H9 (cell line): Measurements from ENCODE around the gene ELP6. TPM values are rescaled to one million over a fixed set of nuclear protein-coding genes. Genes with fewer than 3 reads are reported as not detected.
A peak's percentile ranks its signal among the peaks of the same experiment; 100 is the strongest.

Experiments
- DNase-seq: peaks from one replicate; pipeline ENCODE4 v3.0.0-alpha.2; 2017
- H2AFZ ChIP-seq: one replicate; pipeline ENCODE4 v1.6.1; 2013; ENCODE audit warnings: mild to moderate bottlenecking, low read length, control low read depth, moderate library complexity
- H2AK5ac ChIP-seq: 2 replicates; pipeline ENCODE4 v1.6.1; 2013; ENCODE audit warnings: low read length, control low read depth, mixed read lengths; ENCODE audit not compliant: insufficient read length
- H2BK120ac ChIP-seq: one replicate; pipeline ENCODE4 v1.6.1; 2013; ENCODE audit warnings: low read depth, mild to moderate bottlenecking, low read length, control low read depth, inconsistent platforms; ENCODE audit not compliant: poor library complexity, severe bottlenecking
- H2BK12ac ChIP-seq: 2 replicates; pipeline ENCODE4 v1.6.1; 2013; ENCODE audit warnings: low read length, control low read depth, mixed read lengths, low read depth; ENCODE audit not compliant: insufficient read length
- H2BK15ac ChIP-seq: 2 replicates; pipeline ENCODE4 v1.6.1; 2013; ENCODE audit warnings: low read depth, low read length, control low read depth
- H2BK20ac ChIP-seq: one replicate; pipeline ENCODE4 v1.6.1; 2013; ENCODE audit warnings: low read depth, mild to moderate bottlenecking, low read length, control low read depth, inconsistent platforms; ENCODE audit not compliant: poor library complexity, severe bottlenecking
- H2BK5ac ChIP-seq: 2 replicates; pipeline ENCODE4 v1.6.1; 2013; ENCODE audit warnings: low read length, control low read depth, mixed read lengths; ENCODE audit not compliant: insufficient read length
- H3K14ac ChIP-seq: 2 replicates; pipeline ENCODE4 v1.6.1; 2013; ENCODE audit warnings: low read length, control low read depth; ENCODE audit not compliant: insufficient read depth
- H3K18ac ChIP-seq: 2 replicates; pipeline ENCODE4 v1.6.1; 2013; ENCODE audit warnings: low read depth, mild to moderate bottlenecking, mixed read lengths, low read length, control low read depth; ENCODE audit not compliant: insufficient read length
- H3K23ac ChIP-seq: 2 replicates; pipeline ENCODE4 v1.6.1; 2013; ENCODE audit warnings: low read length, control low read depth, mixed read lengths, low read depth; ENCODE audit not compliant: insufficient read length
- H3K23me2 ChIP-seq: 2 replicates; pipeline ENCODE4 v1.6.1; 2013; ENCODE audit warnings: low read depth, mild to moderate bottlenecking, mixed read lengths, low read length, control low read depth; ENCODE audit not compliant: insufficient read length, poor library complexity, severe bottlenecking
- H3K27ac ChIP-seq: 2 replicates; pipeline ENCODE4 v1.5.1; 2013; ENCODE audit warnings: low read length, control low read depth, mixed read lengths, low read depth; ENCODE audit not compliant: insufficient read length
- H3K27me3 ChIP-seq: 2 replicates; pipeline ENCODE4 v1.6.1; 2013; ENCODE audit warnings: low read length, control low read depth, inconsistent platforms; ENCODE audit not compliant: insufficient read depth
- H3K4ac ChIP-seq: 2 replicates; pipeline ENCODE4 v1.6.1; 2013; ENCODE audit warnings: low read depth, mild to moderate bottlenecking, control low read depth, inconsistent platforms, low read length, moderate library complexity
- H3K4me1 ChIP-seq: 2 replicates; pipeline ENCODE4 v1.6.1; 2013; ENCODE audit warnings: low read length, control low read depth, inconsistent platforms; ENCODE audit not compliant: insufficient read depth
- H3K4me2 ChIP-seq: 2 replicates; pipeline ENCODE4 v1.6.1; 2013; ENCODE audit warnings: low read length, control low read depth, mixed read lengths; ENCODE audit not compliant: insufficient read length, insufficient read depth
- H3K56ac ChIP-seq: 2 replicates; pipeline ENCODE4 v1.6.1; 2013; ENCODE audit warnings: low read depth, mild to moderate bottlenecking, mixed read lengths, low read length, control low read depth; ENCODE audit not compliant: insufficient read length
- H3K79me1 ChIP-seq: 2 replicates; pipeline ENCODE4 v1.6.1; 2013; ENCODE audit warnings: low read depth, mild to moderate bottlenecking, moderate library complexity, low read length, control low read depth, inconsistent platforms; ENCODE audit not compliant: insufficient read depth, poor library complexity, severe bottlenecking
- H3K79me2 ChIP-seq: 2 replicates; pipeline ENCODE4 v1.6.1; 2013; ENCODE audit warnings: low read length, control low read depth, inconsistent platforms; ENCODE audit not compliant: insufficient read depth
- H3K9ac ChIP-seq: 2 replicates; pipeline ENCODE4 v1.6.1; 2013; ENCODE audit warnings: low read length, control low read depth, mixed read lengths; ENCODE audit not compliant: insufficient read length; ENCODE audit errors: extremely low read depth
- H3K9me3 ChIP-seq: one replicate; pipeline ENCODE4 v1.6.1; 2013; ENCODE audit warnings: low read depth, low read length, inconsistent platforms; ENCODE audit not compliant: control insufficient read depth
- H3T11ph ChIP-seq: one replicate; pipeline ENCODE4 v1.6.1; 2013; ENCODE audit warnings: mild to moderate bottlenecking, low read length, control low read depth, inconsistent platforms
- H4K20me1 ChIP-seq: one replicate; pipeline ENCODE4 v1.6.1; 2013; ENCODE audit not compliant: control insufficient read depth, insufficient read length, insufficient read depth
- H4K5ac ChIP-seq: 2 replicates; pipeline ENCODE4 v1.6.1; 2013; ENCODE audit warnings: low read depth, mild to moderate bottlenecking, mixed read lengths, low read length, control low read depth; ENCODE audit not compliant: insufficient read length
- H4K8ac ChIP-seq: replicated peaks from 2 replicates; pipeline ENCODE4 v1.6.1; 2013; ENCODE audit warnings: low read length, control low read depth, mixed read lengths, low read depth; ENCODE audit not compliant: insufficient read length
- H4K91ac ChIP-seq: 2 replicates; pipeline ENCODE4 v1.6.1; 2013; ENCODE audit warnings: low read depth, mild to moderate bottlenecking, moderate library complexity, mixed read lengths, low read length, control low read depth; ENCODE audit not compliant: insufficient read length
- H3K27ac Mint-ChIP-seq, 3 experiments: 2 replicates in 2 of 3; 3 replicates in 1 of 3; pipeline ENCODE4 v1.8.0; 2020 to 2021; ENCODE audit warnings: mixed read lengths in 3 of 3, mild to moderate bottlenecking in 1 of 3, moderate library complexity in 1 of 3
- H3K27me3 Mint-ChIP-seq: 2 replicates; pipeline ENCODE4 v1.8.0; 2021; ENCODE audit warnings: low read depth, mild to moderate bottlenecking, moderate library complexity, mixed read lengths
- H3K36me3 Mint-ChIP-seq, 3 experiments: 2 replicates in 2 of 3; 3 replicates in 1 of 3; pipeline ENCODE4 v1.8.0; 2020 to 2021; ENCODE audit warnings: low read depth in 3 of 3, mixed read lengths in 3 of 3; ENCODE audit not compliant: insufficient read depth in 1 of 3
- H3K4me1 Mint-ChIP-seq, 2 experiments: 2 replicates each; pipeline ENCODE4 v1.8.0; 2020; ENCODE audit warnings: mixed read lengths in 2 of 2
- H3K4me3 Mint-ChIP-seq, 2 experiments: 2 replicates in 1 of 2; 3 replicates in 1 of 2; pipeline ENCODE4 v1.8.0; 2020 to 2021; ENCODE audit warnings: mild to moderate bottlenecking in 2 of 2, mixed read lengths in 2 of 2, moderate library complexity in 1 of 2
- H3K9me3 Mint-ChIP-seq, 2 experiments: 2 replicates in 1 of 2; 3 replicates in 1 of 2; pipeline ENCODE4 v1.8.0; 2020; ENCODE audit warnings: mild to moderate bottlenecking in 2 of 2, mixed read lengths in 2 of 2, moderate library complexity in 1 of 2
- WGBS: extraction: QIAGEN DNeasy Blood & Tissue Kit; methylation state at CpG from one replicate; pipeline ENCODE4 v1.1.7; 2013; ENCODE audit warnings: missing lambda C conversion rate, low lambda C conversion rate, mixed read lengths; ENCODE audit not compliant: insufficient read length; ENCODE audit errors: extremely low coverage; 5-methylcytosine and 5-hydroxymethylcytosine counted together
- total RNA-seq: library from RNA; stranded (reverse); gene quantifications from 2 replicates; pipeline ENCODE4 v1.2.1, GENCODE V29; 2021
- TF ChIP-seq, protein P1 (sequence below): fragments of 200-600 bp; sonication (generic); conservative IDR thresholded peaks from 3 replicates; pipeline ENCODE4 v1.8.0; 2021; ENCODE audit warnings: antibody characterized with exemption, mild to moderate bottlenecking

Gene ELP6
- total RNA-seq, 1 experiment from 2014 or later: 53.9 TPM

DNA sequence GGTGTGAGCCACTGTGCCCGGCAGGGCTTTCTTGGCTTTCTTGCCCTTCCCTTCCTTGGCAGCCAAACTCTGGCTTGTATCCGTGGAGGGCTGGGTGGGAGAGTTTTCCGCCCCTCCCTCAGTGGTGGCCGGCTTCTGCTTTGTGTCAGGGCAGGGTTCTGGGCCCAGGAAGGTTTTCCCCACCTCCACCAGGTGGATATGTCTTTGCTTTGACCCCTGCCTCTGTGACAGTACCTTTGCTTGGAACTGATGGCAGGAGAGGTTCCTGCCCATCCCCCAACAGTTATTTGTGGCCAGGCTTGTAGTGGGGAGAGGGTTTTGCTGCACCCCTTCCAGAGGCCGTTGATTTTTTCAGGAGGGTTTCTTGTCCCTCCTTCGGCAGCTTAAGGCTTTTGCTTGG, 40.8 kb upstream of the ELP6 start:
- H3K9me3 Mint-ChIP-seq: no peaks in the 10 kb centered on the region
- peaks cover 13% of the 10 kb centered on the region for H3K27me3 Mint-ChIP-seq
- Histone ChIP-seq H3K27ac (no peak overlapping the region), H2BK12ac (no peak overlapping the region), H2AFZ (no peak overlapping the region), H4K5ac (no peak overlapping the region), H2AK5ac (no peak overlapping the region), H2BK20ac (no peak overlapping the region), H2BK15ac (no peak overlapping the region), H3T11ph (no peak overlapping the region), H3K27me3 (no peaks in the 10 kb centered on the region), H4K91ac (no peak overlapping the region), H4K8ac (no peak overlapping the region), H2BK120ac (no peak overlapping the region), H3K14ac (no peak overlapping the region), H2BK5ac (no peak overlapping the region), H3K9me3 (no peaks in the 10 kb centered on the region), H3K4ac (no peak overlapping the region), H3K23ac (no peak overlapping the region), H3K56ac (no peak overlapping the region), H3K4me1 (no peaks in the 10 kb centered on the region), H3K18ac (no peak overlapping the region), H3K9ac (no peak overlapping the region), H3K4me2 (no peak overlapping the region), H3K79me2 (no peaks in the 10 kb centered on the region), H3K23me2 (no peaks in the 10 kb centered on the region), H3K79me1 (no peaks in the 10 kb centered on the region), H4K20me1 (no peaks in the 10 kb centered on the region)
- no peak for DNase-seq
- no peak overlapping the region for H3K27ac Mint-ChIP-seq
- H3K4me3 Mint-ChIP-seq: no peak overlapping the region
- H3K36me3 Mint-ChIP-seq: no peaks in the 10 kb centered on the region; a peak in 1 of 7 replicates
- 0 out of 4 replicates have a peak, but pooled peaks cover 0 to 4% of the 10 kb centered on the region in 2 experiments for H3K4me1 Mint-ChIP-seq
- WGBS: no CpG with 5 or more reads among the region's 6 CpGs
- TF ChIP-seq, protein P1, sequence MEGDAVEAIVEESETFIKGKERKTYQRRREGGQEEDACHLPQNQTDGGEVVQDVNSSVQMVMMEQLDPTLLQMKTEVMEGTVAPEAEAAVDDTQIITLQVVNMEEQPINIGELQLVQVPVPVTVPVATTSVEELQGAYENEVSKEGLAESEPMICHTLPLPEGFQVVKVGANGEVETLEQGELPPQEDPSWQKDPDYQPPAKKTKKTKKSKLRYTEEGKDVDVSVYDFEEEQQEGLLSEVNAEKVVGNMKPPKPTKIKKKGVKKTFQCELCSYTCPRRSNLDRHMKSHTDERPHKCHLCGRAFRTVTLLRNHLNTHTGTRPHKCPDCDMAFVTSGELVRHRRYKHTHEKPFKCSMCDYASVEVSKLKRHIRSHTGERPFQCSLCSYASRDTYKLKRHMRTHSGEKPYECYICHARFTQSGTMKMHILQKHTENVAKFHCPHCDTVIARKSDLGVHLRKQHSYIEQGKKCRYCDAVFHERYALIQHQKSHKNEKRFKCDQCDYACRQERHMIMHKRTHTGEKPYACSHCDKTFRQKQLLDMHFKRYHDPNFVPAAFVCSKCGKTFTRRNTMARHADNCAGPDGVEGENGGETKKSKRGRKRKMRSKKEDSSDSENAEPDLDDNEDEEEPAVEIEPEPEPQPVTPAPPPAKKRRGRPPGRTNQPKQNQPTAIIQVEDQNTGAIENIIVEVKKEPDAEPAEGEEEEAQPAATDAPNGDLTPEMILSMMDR: 0 out of 3 replicates have a peak, but pooled peaks have one; percentile 11
